Osteocyte (in vitro differentiated cells): ENCODE data around the gene ILDR2. TPM values are rescaled to one million over a fixed set of nuclear protein-coding genes. Genes with fewer than 3 reads are reported as not detected.

Source experiments
- DNase-seq: peaks from one replicate; pipeline ENCODE4 v3.0.0; 2021; ENCODE audit warnings: mixed read lengths; ENCODE audit not compliant: unreplicated experiment; ENCODE audit errors: extremely low spot score
- H3K27ac Mint-ChIP-seq: one replicate; pipeline ENCODE4 v1.8.0; 2021; ENCODE audit warnings: mild to moderate bottlenecking, mixed read lengths; ENCODE audit not compliant: unreplicated experiment
- H3K27me3 Mint-ChIP-seq: one replicate; pipeline ENCODE4 v1.8.0; 2021; ENCODE audit warnings: mixed read lengths; ENCODE audit not compliant: unreplicated experiment
- H3K36me3 Mint-ChIP-seq: one replicate; pipeline ENCODE4 v1.8.0; 2021; ENCODE audit warnings: mixed read lengths; ENCODE audit not compliant: unreplicated experiment
- H3K4me1 Mint-ChIP-seq: one replicate; pipeline ENCODE4 v1.8.0; 2021; ENCODE audit warnings: mixed read lengths; ENCODE audit not compliant: unreplicated experiment
- H3K4me3 Mint-ChIP-seq: one replicate; pipeline ENCODE4 v1.8.0; 2021; ENCODE audit warnings: mild to moderate bottlenecking, moderate library complexity, mixed read lengths; ENCODE audit not compliant: unreplicated experiment
- H3K9me3 Mint-ChIP-seq: one replicate; pipeline ENCODE4 v1.8.0; 2021; ENCODE audit warnings: mixed read lengths; ENCODE audit not compliant: unreplicated experiment
- CTCF ChIP-seq: fragments of 200-600 bp; sonication (generic); IDR thresholded peaks from 2 replicates; pipeline ENCODE4 v1.5.0; 2021; ENCODE audit warnings: antibody characterized with exemption, mild to moderate bottlenecking, moderate library complexity
- total RNA-seq: library from RNA; stranded (reverse); gene quantifications from 2 replicates; pipeline ENCODE4 v1.2.1, GENCODE V29; 2021

ILDR2 gene
- total RNA-seq, 1 donor from 2014 or later = 0.16 TPM

- no peak for TF ChIP-seq CTCF
- Mint-ChIP-seq H3K4me3 (no peak overlapping the region), H3K27me3 (peaks cover 59% of the 10 kb centered on the region), H3K9me3 (no peaks in the 10 kb centered on the region), H3K36me3 (no peaks in the 10 kb centered on the region), H3K27ac (no peak overlapping the region), H3K4me1 (peaks cover 1% of the 10 kb centered on the region)
- DNase-seq = no peak
Observed at GRCh38 chr1:166918088-166918955, 57.0 kb downstream of the ILDR2 start.

DNA sequence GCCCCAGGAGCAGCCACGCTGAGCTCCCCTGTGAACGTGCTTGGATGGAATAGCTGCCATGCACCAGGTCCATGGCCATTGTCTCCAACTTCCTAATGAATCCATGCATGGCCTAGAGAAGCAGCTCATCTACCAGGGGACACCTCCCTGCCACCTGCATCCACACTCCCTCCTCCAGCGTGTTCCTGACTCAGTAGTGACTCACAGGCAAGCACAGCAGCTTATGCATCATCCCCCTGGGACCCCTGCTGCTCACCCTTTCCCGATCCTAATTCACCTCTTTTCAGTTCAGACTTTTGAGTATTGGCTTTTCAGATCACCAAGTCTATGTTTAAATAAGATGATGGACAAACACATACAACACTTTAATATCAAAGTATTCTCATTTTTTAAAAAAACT, 59.4 kb downstream of the ILDR2 start:
- Mint-ChIP-seq H3K9me3 (peaks cover 8% of the 10 kb centered on the region), H3K36me3 (no peaks in the 10 kb centered on the region), H3K4me3 (no peak overlapping the region), H3K4me1 (peaks cover 1% of the 10 kb centered on the region), H3K27me3 (peaks cover 55% of the 10 kb centered on the region), H3K27ac (no peak overlapping the region)
- DNase-seq = no peak
- no peak for TF ChIP-seq CTCF

DNA sequence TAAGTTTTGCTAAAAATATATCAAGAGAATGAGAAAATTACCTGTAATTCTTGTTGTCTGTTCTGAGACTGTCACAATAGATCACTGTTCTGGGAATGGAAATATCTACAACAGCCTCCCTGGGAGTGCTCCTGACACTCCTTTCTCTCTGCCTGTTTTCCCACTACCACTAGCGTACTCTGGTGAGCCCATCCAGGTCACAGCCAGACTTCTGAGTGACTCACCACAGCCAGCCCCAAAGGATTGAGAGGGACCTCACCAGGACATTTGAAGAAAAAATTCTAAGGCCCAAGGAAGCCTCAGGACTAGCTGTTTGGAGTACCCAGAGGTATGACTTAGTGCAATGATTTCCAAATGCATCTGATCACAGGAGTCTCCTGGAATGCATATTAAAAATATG, 60.3 kb downstream of the ILDR2 start:
- Mint-ChIP-seq H3K36me3 (no peaks in the 10 kb centered on the region), H3K27me3 (peaks cover 51% of the 10 kb centered on the region), H3K27ac (no peak overlapping the region), H3K4me3 (no peak overlapping the region), H3K9me3 (peaks cover 8% of the 10 kb centered on the region), H3K4me1 (no peaks in the 10 kb centered on the region)
- no peak for TF ChIP-seq CTCF
- no peak for DNase-seq

DNA sequence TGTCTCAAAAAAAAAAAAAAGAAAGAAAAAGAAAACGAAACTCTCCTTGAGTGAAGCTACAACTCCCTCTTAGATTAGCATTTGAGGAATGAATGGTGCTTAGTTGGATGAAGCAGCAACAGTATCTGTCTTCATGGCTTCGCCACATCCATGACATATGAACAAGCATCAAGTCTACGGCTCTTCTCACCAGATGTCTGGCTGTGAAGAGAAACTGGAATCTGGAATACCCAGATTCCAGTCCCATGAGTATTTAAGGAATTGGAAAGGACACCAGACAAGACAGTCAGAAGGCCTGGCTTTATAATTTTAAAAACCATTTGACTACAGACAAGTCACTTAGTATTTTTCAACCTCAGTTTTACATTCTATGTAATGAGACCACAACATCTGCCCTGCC, 61.2 kb downstream of the ILDR2 start:
- no peak for TF ChIP-seq CTCF
- no peak for DNase-seq
- no peaks in the 10 kb centered on the region for H3K36me3 Mint-ChIP-seq
- no peaks in the 10 kb centered on the region for H3K4me1 Mint-ChIP-seq
- peaks cover 48% of the 10 kb centered on the region for H3K27me3 Mint-ChIP-seq
- H3K4me3 Mint-ChIP-seq = no peak overlapping the region
- no peak overlapping the region for H3K27ac Mint-ChIP-seq
- peaks cover 8% of the 10 kb centered on the region for H3K9me3 Mint-ChIP-seq

DNA sequence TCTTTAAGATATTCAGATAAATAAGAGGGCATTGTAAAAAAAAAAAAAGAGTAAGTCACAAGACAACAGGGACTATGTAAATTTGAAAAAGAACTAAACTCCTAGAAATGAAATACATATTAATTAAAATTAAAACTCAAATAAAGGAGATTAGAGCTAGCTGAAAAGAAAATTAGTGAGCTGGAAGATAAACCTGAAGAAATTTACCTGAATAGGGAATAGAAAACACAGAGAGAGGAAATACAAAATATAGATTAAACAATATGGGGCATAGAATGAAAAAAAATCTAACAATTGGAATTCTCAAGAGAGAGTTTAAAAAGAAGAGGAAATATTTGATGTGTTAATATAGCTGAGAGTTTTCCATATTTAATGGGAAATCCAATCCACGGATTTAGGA, 63.7 kb downstream of the ILDR2 start:
- Mint-ChIP-seq H3K27ac (no peak overlapping the region), H3K4me3 (no peak overlapping the region), H3K27me3 (peaks cover 41% of the 10 kb centered on the region), H3K9me3 (peaks cover 8% of the 10 kb centered on the region), H3K36me3 (no peaks in the 10 kb centered on the region), H3K4me1 (no peaks in the 10 kb centered on the region)
- DNase-seq = no peak
- no peak for TF ChIP-seq CTCF
